Chondrocyte (in vitro differentiated cells): ENCODE data around the gene RETREG1. TPM values are rescaled to one million over a fixed set of nuclear protein-coding genes. Genes with fewer than 3 reads are reported as not detected.
A peak's percentile ranks its signal among the peaks of the same experiment; 100 is the strongest.

ENCODE experiments used
- DNase-seq: peaks from one replicate; pipeline ENCODE4 v3.0.0; 2021; ENCODE audit warnings: mixed read lengths, low spot score
- H3K27ac Mint-ChIP-seq: one replicate; pipeline ENCODE4 v1.8.0; 2021; ENCODE audit warnings: mild to moderate bottlenecking, moderate library complexity, mixed read lengths; ENCODE audit not compliant: unreplicated experiment
- H3K27me3 Mint-ChIP-seq: 2 replicates; pipeline ENCODE4 v1.8.0; 2021; ENCODE audit warnings: low read depth, mixed read lengths
- H3K36me3 Mint-ChIP-seq: 2 replicates; pipeline ENCODE4 v1.8.0; 2021; ENCODE audit warnings: low read depth, mixed read lengths
- H3K4me1 Mint-ChIP-seq: 2 replicates; pipeline ENCODE4 v1.8.0; 2021; ENCODE audit warnings: low read depth, mild to moderate bottlenecking, mixed read lengths
- H3K4me3 Mint-ChIP-seq: one replicate; pipeline ENCODE4 v1.8.0; 2021; ENCODE audit warnings: mild to moderate bottlenecking, moderate library complexity, mixed read lengths; ENCODE audit not compliant: unreplicated experiment
- H3K9me3 Mint-ChIP-seq: 2 replicates; pipeline ENCODE4 v1.8.0; 2021; ENCODE audit warnings: low read depth, mixed read lengths
- CTCF ChIP-seq: fragments of 200-600 bp; sonication (generic); IDR thresholded peaks from 2 replicates; pipeline ENCODE4 v1.5.0; 2021; ENCODE audit warnings: antibody characterized with exemption, mild to moderate bottlenecking, moderate library complexity
- total RNA-seq: library from RNA; stranded (reverse); gene quantifications from 3 replicates; pipeline ENCODE4 v1.2.1, GENCODE V29; 2021

The RETREG1 gene
- total RNA-seq, 1 donor from 2014 or later: 3.3 TPM

GRCh38 chr5:16467363-16468219 lies 149.2 kb downstream of the RETREG1 start:
- peaks cover 49% of the 10 kb centered on the region for H3K4me1 Mint-ChIP-seq
- H3K27me3 Mint-ChIP-seq: no peaks in the 10 kb centered on the region
- H3K4me3 Mint-ChIP-seq: peak overlapping the region; percentile 99
- H3K9me3 Mint-ChIP-seq: no peaks in the 10 kb centered on the region
- DNase-seq: no peak
- TF ChIP-seq CTCF: no peak
- peaks cover 8% of the 10 kb centered on the region for H3K36me3 Mint-ChIP-seq
- H3K27ac Mint-ChIP-seq: peak overlapping the region; percentile 46

- peaks cover 23% of the 10 kb centered on the region for H3K36me3 Mint-ChIP-seq
- H3K4me1 Mint-ChIP-seq: peaks cover 65% of the 10 kb centered on the region
- peak within 1 kb of the TSS; percentile 99 for H3K4me3 Mint-ChIP-seq
- no peaks in the 10 kb centered on the region for H3K27me3 Mint-ChIP-seq
- DNase-seq: peak; percentile 93
- peak within 1 kb of the TSS; percentile 95 for H3K27ac Mint-ChIP-seq
- no peaks in the 10 kb centered on the region for H3K9me3 Mint-ChIP-seq
- no peak for TF ChIP-seq CTCF
These were observed 151.0 kb downstream of the RETREG1 start, which contains the start of gene ZNF622 for GRCh38 chr5:16465544-16466432. ZNF622 (minus strand) TSS chr5:16465800; CDS start chr5:16465665, 135 bp downstream.

GRCh38 chr5:16464664-16465543 lies 151.9 kb downstream of the RETREG1 start:
- DNase-seq: peak; percentile 86
- peaks cover 69% of the 10 kb centered on the region for H3K4me1 Mint-ChIP-seq

GRCh38 chr5:16464231-16464630 lies 152.6 kb downstream of the RETREG1 start:
- peak overlapping the region; percentile 34 for H3K27ac Mint-ChIP-seq
- peaks cover 76% of the 10 kb centered on the region for H3K4me1 Mint-ChIP-seq
- H3K4me3 Mint-ChIP-seq: peak overlapping the region; percentile 99
- DNase-seq: no peak
- no peaks in the 10 kb centered on the region for H3K27me3 Mint-ChIP-seq
- TF ChIP-seq CTCF: no peak
- no peaks in the 10 kb centered on the region for H3K9me3 Mint-ChIP-seq
- peaks cover 24% of the 10 kb centered on the region for H3K36me3 Mint-ChIP-seq

More at GRCh38 chr5:16464664-16465543, 151.9 kb downstream of the RETREG1 start:
- Mint-ChIP-seq H3K9me3 (no peaks in the 10 kb centered on the region), H3K36me3 (peaks cover 24% of the 10 kb centered on the region), H3K27me3 (no peaks in the 10 kb centered on the region), H3K4me3 (peak overlapping the region; percentile 99), H3K27ac (peak overlapping the region; percentile 95)
- TF ChIP-seq CTCF: peak; percentile 41
